ENCODE measurements around the gene GADD45A. TPM values are rescaled to one million over a fixed set of nuclear protein-coding genes. Genes with fewer than 3 reads are reported as not detected.

The GADD45A gene
- total RNA-seq, 1 donor from 2014 or later = 162 TPM

DNA sequence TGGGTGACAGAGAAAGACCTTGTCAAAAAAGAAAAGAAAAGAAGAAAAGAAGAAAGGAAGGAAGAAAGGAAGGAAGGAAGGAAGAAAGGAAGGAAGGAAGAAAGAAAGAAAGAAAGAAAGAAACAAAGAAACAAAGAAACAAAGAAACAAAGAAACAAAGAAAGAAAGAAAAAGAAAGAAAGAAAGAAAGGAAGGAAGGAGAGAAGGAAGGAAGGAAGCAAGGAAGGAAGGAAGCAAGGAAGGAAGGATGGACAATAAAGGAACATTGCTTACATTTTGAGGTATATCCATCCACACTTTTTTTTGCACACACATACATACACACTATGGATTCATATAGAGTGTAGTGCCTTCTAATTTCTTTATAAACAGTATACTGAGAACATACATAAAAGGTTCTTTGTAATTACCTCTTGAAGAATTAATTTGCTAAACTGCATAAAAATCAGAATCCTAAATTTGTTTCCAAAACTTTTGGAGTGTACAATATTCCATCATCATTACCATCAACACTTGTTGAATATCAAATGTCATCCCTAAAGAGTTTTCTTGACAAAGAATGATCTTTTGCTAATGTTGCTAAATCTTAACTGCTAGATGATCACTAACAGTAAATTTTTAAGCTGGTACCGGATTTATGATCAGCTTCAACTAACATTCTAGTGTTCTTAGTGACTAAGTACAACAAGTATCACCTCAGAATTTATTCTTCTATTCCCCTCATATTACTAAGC lies 11.4 kb upstream of the GADD45A start:
- Mint-ChIP-seq H3K36me3 (ENCODE audit: low read depth, unreplicated experiment) (no peaks in the 10 kb centered on the region), H3K27me3 (ENCODE audit: low read depth, unreplicated experiment) (peaks cover 5% of the 10 kb centered on the region), H3K9me3 (ENCODE audit: unreplicated experiment) (no peaks in the 10 kb centered on the region), H3K4me1 (ENCODE audit: low read depth, unreplicated experiment) (peaks cover 9% of the 10 kb centered on the region), H3K27ac (ENCODE audit: unreplicated experiment) (no peak overlapping the region), H3K4me3 (ENCODE audit: unreplicated experiment) (no peak overlapping the region)
- Histone ChIP-seq H3K27me3 (ENCODE audit: insufficient read depth, low read length) (no peaks in the 10 kb centered on the region), H3K27ac (ENCODE audit: low read depth, low read length) (no peak overlapping the region), H3K4me1 (ENCODE audit: insufficient read depth, low read length) (peaks cover 4% of the 10 kb centered on the region), H2AFZ (ENCODE audit: low read depth, low read length) (no peak overlapping the region), H3K4me2 (ENCODE audit: low read length) (no peak overlapping the region), H3K9me3 (ENCODE audit: insufficient read depth, low read depth, low read length) (no peaks in the 10 kb centered on the region), H3K79me2 (ENCODE audit: insufficient read depth, low read length) (no peaks in the 10 kb centered on the region), H3K9ac (ENCODE audit: low read length) (no peak overlapping the region), H3K4me3 (ENCODE audit: insufficient read depth, low read depth, low read length) (no peak overlapping the region), H4K20me1 (ENCODE audit: insufficient read depth, low read length) (no peaks in the 10 kb centered on the region), H3K36me3 (ENCODE audit: insufficient read depth, low read length) (no peaks in the 10 kb centered on the region)
- TF ChIP-seq, protein P1, sequence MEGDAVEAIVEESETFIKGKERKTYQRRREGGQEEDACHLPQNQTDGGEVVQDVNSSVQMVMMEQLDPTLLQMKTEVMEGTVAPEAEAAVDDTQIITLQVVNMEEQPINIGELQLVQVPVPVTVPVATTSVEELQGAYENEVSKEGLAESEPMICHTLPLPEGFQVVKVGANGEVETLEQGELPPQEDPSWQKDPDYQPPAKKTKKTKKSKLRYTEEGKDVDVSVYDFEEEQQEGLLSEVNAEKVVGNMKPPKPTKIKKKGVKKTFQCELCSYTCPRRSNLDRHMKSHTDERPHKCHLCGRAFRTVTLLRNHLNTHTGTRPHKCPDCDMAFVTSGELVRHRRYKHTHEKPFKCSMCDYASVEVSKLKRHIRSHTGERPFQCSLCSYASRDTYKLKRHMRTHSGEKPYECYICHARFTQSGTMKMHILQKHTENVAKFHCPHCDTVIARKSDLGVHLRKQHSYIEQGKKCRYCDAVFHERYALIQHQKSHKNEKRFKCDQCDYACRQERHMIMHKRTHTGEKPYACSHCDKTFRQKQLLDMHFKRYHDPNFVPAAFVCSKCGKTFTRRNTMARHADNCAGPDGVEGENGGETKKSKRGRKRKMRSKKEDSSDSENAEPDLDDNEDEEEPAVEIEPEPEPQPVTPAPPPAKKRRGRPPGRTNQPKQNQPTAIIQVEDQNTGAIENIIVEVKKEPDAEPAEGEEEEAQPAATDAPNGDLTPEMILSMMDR (IDR thresholded peaks at IDR 0.05; ENCODE audit: insufficient read depth, low read depth, low read length) = no peak
- TF ChIP-seq EZH2 (IDR thresholded peaks at IDR 0.05; ENCODE audit: insufficient read depth, low read length) = no peak
- FAIRE-seq = peak; percentile 9
- DNase-seq (ENCODE audit: low read depth) = no peak

DNA sequence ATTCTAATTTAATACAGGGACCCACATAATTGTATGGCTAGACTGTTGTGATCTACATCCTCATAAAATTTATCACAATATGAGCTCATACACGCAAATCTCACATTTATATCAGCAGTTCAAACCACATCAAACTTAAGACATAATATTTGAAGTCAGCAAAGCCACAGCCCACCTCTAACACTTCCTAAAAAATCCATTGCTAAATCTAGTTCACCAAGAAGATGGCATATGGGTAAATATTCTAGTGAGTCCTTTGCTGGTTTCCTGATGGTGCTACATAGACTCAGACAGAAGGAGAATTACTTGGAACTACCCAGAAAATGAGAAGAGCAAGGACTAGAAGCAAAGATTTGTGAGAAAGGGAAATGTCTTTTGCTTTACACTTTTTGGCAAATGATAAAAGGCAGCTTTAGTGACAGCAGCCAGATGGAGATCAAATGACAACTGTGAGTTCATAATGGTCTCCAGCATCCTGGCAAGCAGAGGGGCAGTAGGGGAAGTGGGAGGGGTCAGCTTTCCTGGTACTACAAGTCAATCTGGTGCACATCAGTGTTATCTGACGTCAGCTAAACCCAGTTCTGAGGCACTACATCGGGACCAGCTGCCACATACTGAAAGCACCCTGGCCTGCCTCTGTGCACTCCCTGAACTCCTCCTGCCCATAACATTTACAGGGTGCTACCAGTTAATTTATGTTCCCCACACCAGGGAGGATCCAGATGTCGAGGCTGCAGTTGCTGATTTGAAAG lies 10.6 kb upstream of the GADD45A start:
- Histone ChIP-seq H3K4me3 (ENCODE audit: insufficient read depth, low read depth, low read length) (no peak overlapping the region), H3K27ac (ENCODE audit: low read depth, low read length) (no peak overlapping the region), H3K79me2 (ENCODE audit: insufficient read depth, low read length) (no peaks in the 10 kb centered on the region), H3K4me1 (ENCODE audit: insufficient read depth, low read length) (peaks cover 4% of the 10 kb centered on the region), H4K20me1 (ENCODE audit: insufficient read depth, low read length) (no peaks in the 10 kb centered on the region), H3K27me3 (ENCODE audit: insufficient read depth, low read length) (no peaks in the 10 kb centered on the region), H3K9ac (ENCODE audit: low read length) (no peak overlapping the region), H3K9me3 (ENCODE audit: insufficient read depth, low read depth, low read length) (no peaks in the 10 kb centered on the region), H3K36me3 (ENCODE audit: insufficient read depth, low read length) (no peaks in the 10 kb centered on the region), H2AFZ (ENCODE audit: low read depth, low read length) (peak overlapping the region; percentile 28), H3K4me2 (ENCODE audit: low read length) (no peak overlapping the region)
- peaks cover 9% of the 10 kb centered on the region for H3K4me1 Mint-ChIP-seq (ENCODE audit: low read depth, unreplicated experiment)
- FAIRE-seq = no peak
- H3K4me3 Mint-ChIP-seq (ENCODE audit: unreplicated experiment) = no peak overlapping the region
- peaks cover 3% of the 10 kb centered on the region for H3K27me3 Mint-ChIP-seq (ENCODE audit: low read depth, unreplicated experiment)
- H3K36me3 Mint-ChIP-seq (ENCODE audit: low read depth, unreplicated experiment) = no peaks in the 10 kb centered on the region
- H3K27ac Mint-ChIP-seq (ENCODE audit: unreplicated experiment) = no peak overlapping the region
- peak; percentile 64 for DNase-seq (ENCODE audit: low read depth)
- TF ChIP-seq, protein P1 (IDR thresholded peaks at IDR 0.05; ENCODE audit: insufficient read depth, low read depth, low read length) = no peak
- no peak for TF ChIP-seq EZH2 (IDR thresholded peaks at IDR 0.05; ENCODE audit: insufficient read depth, low read length)
- H3K9me3 Mint-ChIP-seq (ENCODE audit: unreplicated experiment) = no peaks in the 10 kb centered on the region
